ENCODE measurements around the gene GRAMD1A.
"Not testable (repeated sequence)": the region's sequence is repeated elsewhere in the genome, so short reads cannot be mapped to it uniquely, and the experiment has no call there.

The GRAMD1A gene

GRCh38 chr19:35038623-35039512 is 38.7 kb downstream of the GRAMD1A start:
- no peak for FAIRE-seq

GRCh38 chr19:35039881-35040825 is 40.0 kb downstream of the GRAMD1A start:
- no peak for FAIRE-seq

DNA sequence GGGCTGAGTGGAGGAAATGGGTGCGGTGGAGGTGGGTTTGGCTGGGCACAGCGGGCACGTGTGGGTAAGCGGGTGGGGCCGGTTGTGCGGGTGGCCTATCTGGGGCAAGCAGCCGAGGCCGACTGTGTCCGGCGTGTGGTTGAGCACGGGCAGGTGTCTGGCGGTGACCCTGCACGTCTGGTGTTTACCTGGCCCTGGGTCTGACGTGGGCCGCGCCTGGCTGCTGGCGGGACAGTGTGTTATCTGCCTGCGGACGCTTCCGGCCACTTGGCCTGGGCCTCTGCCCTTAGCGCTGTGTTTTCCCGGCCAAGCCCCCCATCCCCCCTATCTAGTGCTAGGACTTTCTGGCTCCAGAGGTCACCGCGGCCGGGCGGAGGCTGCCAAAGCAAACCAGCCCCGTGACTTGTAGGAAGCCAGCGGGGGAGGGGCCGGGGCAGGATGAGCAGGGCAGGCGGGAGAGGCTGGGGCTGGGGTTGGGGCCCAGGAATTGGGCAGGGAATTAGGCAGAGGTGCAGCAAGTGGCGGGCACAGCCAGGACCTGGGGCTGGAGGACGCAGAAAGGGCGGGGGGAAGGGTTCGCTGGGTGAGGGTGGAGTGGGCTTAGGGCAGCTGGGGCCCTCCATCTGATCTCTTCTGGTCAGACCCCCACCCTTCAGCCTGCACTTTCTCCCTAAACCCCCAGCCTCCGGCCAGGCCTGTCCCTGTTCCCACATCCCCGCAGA is 40.9 kb downstream of the GRAMD1A start:
- FAIRE-seq = no peak

DNA sequence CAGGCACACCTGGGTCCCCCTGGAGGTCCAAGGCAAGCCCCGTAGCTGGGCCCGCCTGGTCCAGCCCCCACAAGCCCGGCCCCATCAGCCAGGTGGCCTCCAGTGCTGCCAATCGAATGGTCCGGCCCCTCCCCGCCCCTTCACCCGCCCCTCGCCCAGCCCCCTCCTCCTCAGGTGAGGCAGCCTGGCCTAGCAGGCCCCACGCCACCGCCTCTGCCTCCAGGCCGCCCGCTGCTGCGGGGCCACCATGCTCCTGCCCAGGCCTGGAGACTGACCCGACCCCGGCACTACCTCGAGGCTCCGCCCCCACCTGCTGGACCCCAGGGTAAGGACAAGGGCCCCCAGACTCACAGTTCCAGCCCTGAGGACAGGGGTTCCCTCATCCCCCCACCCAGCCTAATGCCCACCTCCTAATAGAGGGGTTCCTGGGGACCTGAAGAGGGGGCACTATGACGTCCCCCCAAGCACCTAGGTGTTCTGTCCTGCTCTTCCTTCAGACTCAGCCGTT is 41.5 kb downstream of the GRAMD1A start, which contains the start of gene HPN:
Gene HPN, plus strand, starts transcription at position 174 of the 508 bp plus-strand sequence. CDS start 786 bp downstream, outside the sequence.
- FAIRE-seq = no peak

DNA sequence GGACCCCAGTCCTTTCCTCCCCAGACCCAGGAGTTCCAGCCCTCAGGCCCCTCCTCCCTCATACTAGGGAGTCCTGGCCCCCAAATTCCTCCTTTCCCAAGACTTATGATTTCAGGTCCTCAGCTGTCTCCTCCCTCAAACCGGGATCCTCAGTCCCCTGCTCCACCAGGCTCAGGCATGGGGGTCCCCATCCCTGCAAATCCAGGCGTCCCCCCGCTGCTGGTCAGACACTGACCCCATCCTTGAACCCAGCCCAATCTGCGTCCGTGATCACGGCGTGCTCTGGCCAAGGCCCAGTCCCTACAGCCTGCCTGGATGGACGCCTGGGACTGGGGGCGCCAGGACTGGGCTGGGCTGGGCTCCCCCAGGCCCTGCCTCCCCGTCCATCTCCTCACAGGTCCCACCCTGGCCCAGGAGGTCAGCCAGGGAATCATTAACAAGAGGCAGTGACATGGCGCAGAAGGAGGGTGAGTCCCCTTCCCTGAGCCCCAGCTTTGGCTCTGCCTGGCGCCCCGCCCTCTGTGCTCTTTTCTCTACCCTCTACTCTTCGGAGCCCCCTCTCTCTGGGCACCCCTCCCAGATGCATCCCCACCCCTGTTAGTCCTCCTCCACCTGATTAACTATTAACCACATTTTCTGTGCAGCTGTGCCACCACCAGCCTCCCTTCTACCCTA is 42.1 kb downstream of the GRAMD1A start:
- no peak for FAIRE-seq

- FAIRE-seq = no peak
Measured at GRCh38 chr19:35042954-35043604, 43.0 kb downstream of the GRAMD1A start.

- FAIRE-seq = no peak
Measured at GRCh38 chr19:35043906-35044305, 43.8 kb downstream of the GRAMD1A start.

- FAIRE-seq = no peak
Measured at GRCh38 chr19:35044317-35045117, 44.4 kb downstream of the GRAMD1A start.

DNA sequence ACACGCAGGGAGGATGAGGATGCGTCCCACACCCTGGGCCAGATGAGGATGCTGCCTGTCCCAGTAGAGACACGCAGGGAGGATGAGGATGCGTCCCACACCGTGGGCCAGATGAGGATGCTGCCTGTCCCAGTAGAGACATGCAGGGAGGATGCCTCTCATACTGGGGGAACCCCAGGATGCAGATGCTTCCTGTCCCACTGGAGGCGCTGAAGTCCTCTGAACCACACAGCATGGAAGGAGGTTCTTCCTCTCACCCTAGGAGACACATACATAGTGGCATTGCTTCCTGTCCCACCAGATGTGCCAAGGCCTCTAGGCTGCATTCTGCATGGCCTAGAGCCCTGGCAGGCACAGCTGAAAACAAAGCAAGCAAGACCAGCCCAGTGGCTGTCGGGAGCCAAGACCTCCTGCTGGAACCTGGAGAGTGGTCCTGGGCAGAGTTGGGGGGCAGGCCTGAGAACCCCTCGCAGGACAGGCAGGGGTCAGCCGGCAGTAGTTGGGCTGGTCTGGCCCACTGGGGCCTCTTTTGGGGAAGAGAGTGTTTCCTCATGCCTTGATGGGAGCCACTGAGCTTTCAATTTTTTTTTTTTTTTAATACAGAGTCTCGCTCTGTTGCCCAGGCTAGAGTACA is 45.7 kb downstream of the GRAMD1A start:
- FAIRE-seq = no peak

DNA sequence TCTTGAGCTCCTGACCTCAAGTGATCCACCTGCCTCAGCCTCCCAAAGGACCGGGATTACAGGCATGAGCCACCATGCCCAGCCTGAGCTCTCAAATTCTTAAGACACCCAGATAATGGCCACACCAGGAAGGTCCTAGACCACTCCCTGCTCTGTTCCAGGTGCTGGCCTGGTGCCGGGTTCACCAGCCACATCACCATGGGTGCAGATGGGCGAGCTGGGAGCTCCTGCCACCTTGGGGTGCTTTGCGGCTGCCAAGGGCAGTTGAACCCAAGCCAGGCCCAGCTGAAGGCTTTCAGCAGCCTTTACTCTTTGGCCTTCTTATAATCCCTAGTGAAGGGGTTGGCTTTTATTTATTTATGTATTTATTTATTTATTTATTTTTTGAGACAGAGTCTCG is 46.3 kb downstream of the GRAMD1A start:
- no peak for FAIRE-seq

DNA sequence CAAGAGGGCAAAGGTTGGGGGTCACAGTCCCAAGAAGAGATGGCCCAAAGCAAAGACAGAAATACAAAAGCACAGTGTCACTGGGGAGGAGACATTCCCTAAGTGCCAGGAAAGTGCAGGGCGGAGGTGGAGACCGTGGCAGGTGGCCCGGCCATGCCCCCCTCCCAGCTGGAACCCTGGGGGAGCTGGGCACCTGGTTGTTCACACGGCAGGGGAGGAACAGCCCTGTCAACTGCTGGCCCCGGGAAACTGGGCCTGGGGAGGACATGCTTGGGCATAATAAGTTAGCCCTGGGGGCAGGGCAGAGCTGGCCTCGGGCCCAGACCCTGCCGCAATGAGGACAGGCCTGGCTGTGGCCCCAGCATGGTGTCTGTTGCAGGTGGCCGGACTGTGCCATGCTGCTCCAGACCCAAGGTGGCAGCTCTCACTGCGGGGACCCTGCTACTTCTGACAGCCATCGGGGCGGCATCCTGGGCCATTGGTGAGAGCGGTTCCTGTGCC is 48.8 kb downstream of the GRAMD1A start:
- FAIRE-seq = no peak

- FAIRE-seq = no peak
Measured at GRCh38 chr19:35049456-35049855, 49.3 kb downstream of the GRAMD1A start.

- FAIRE-seq = not testable (repeated sequence)
Measured at GRCh38 chr19:35050662-35051061, 50.5 kb downstream of the GRAMD1A start.

DNA sequence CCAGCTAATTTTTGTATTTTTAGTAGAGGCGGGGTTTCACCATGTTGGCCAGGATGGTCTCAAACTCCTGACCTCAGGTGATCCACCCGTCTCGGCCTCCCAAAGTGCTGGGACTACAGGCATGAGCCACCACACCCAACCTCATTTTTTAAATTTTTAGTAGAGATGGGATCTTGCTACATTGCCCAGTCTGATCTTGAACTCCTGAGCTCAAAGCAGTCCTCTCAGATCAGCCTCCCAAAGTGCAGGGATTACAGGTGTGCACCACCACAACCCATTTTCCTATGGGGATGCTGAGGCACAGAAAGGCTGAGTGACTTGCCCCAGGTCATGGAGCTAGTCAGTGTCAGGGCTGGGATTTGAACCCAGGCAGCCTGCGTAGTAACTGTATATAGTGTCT is 51.1 kb downstream of the GRAMD1A start:
- FAIRE-seq = not testable (repeated sequence)

DNA sequence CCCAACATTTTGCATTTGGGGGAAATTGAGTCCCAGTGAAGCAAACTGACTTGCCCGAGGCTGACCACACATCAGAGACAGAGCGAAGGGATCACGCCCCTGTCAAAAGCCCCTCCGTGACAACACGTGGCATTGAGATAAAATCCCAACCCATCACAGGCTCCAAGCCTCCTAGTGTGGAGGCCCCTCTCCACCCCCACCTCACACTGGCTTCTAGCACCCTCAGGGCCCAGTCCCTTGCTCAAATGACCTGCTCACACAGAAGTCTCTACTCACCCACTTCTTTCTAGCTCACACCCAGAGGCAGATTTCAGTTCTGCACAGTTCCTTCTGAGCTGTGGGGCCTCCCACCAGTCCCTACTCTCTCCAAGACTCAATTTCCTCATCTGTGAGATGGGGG is 51.7 kb downstream of the GRAMD1A start:
- FAIRE-seq = no peak

- no peak for FAIRE-seq
Measured at GRCh38 chr19:35052599-35053190, 52.6 kb downstream of the GRAMD1A start.

- FAIRE-seq = no peak
Measured at GRCh38 chr19:35053667-35054293, 53.7 kb downstream of the GRAMD1A start.

- no peak for FAIRE-seq
Measured at GRCh38 chr19:35054626-35055025, 54.5 kb downstream of the GRAMD1A start.

DNA sequence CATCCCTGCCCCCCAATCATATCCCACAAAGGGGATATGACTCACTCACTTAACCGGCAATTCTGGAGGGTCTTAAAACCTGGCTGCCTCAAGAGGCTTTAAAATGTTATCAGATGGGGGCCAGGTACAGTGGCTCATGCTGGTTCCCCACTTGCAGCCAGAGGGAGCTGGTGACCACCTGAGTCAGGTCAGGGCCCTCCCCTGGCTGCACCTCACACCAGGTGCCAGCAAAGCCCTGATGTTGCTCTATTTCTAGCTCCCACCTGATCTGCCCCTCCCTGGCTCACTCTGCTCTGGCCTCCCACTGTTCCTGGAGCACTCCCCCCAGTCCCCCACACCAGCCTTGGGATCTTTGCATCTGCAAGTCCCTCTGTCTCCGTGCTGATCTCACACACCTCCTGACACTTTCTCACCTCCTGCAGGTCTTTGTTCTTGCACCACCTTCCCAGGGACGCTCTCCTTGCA is 55.6 kb downstream of the GRAMD1A start:
- no peak for FAIRE-seq

All from islet of Langerhans (tissue), 1 donor.